GM08714 (cell line): ENCODE results near the gene FITM1.

Source experiments
- H3K4me3 ChIP-seq: fragments of 200-500 bp; sonication (Bioruptor generic); 2 replicates; pipeline ENCODE4 v1.5.1; 2014; ENCODE audit warnings: mild to moderate bottlenecking, low read length, inconsistent platforms
- ZNF274 ChIP-seq: IDR thresholded peaks from 2 replicates; pipeline ENCODE4 v1.6.1; 2012; ENCODE audit warnings: mild to moderate bottlenecking, low read depth, low read length

The FITM1 gene

GRCh38 chr14:24130380-24130716, at the start of gene FITM1:
FITM1 (plus strand) TSS chr14:24130659; CDS start chr14:24131564, 905 bp downstream.
- TF ChIP-seq ZNF274: no peak
- no peak within 1 kb of the TSS for H3K4me3 ChIP-seq

GRCh38 chr14:24080888-24081738, 49.3 kb upstream of the FITM1 start:
- no peak for TF ChIP-seq ZNF274
- peak overlapping the region; percentile 68; the same call in 1 of the 2 replicates for H3K4me3 ChIP-seq

GRCh38 chr14:24081739-24082211, 48.7 kb upstream of the FITM1 start:
- no peak overlapping the region; the same call in 1 of the 2 replicates for H3K4me3 ChIP-seq

GRCh38 chr14:24082411-24083080, 47.9 kb upstream of the FITM1 start:
- no peak overlapping the region for H3K4me3 ChIP-seq
- TF ChIP-seq ZNF274: no peak

More at GRCh38 chr14:24081739-24082211, 48.7 kb upstream of the FITM1 start:
- no peak for TF ChIP-seq ZNF274

GRCh38 chr14:24083462-24083861, 47.0 kb upstream of the FITM1 start:
- no peak for TF ChIP-seq ZNF274

GRCh38 chr14:24084440-24084839, 46.0 kb upstream of the FITM1 start:
- H3K4me3 ChIP-seq: no peak overlapping the region
- no peak for TF ChIP-seq ZNF274

More at GRCh38 chr14:24083462-24083861, 47.0 kb upstream of the FITM1 start:
- no peak overlapping the region for H3K4me3 ChIP-seq

- TF ChIP-seq ZNF274: no peak
- no peak overlapping the region for H3K4me3 ChIP-seq
Measured at GRCh38 chr14:24085215-24085614, 45.2 kb upstream of the FITM1 start.

- TF ChIP-seq ZNF274: no peak
Measured at GRCh38 chr14:24086193-24086955, 44.1 kb upstream of the FITM1 start.

GRCh38 chr14:24087004-24087403, 43.5 kb upstream of the FITM1 start:
- no peak for TF ChIP-seq ZNF274
- no peak overlapping the region for H3K4me3 ChIP-seq

More at GRCh38 chr14:24086193-24086955, 44.1 kb upstream of the FITM1 start:
- H3K4me3 ChIP-seq: no peak overlapping the region

- H3K4me3 ChIP-seq: no peak overlapping the region
- no peak for TF ChIP-seq ZNF274
Measured at GRCh38 chr14:24088095-24088494, 42.4 kb upstream of the FITM1 start.

GRCh38 chr14:24089890-24090289, 40.6 kb upstream of the FITM1 start:
- H3K4me3 ChIP-seq: no peak overlapping the region
- no peak for TF ChIP-seq ZNF274

- no peak for TF ChIP-seq ZNF274
- no peak overlapping the region for H3K4me3 ChIP-seq
Measured at GRCh38 chr14:24092110-24092504, 38.4 kb upstream of the FITM1 start.

GRCh38 chr14:24092505-24093206, 37.8 kb upstream of the FITM1 start:
- no peak for TF ChIP-seq ZNF274
- H3K4me3 ChIP-seq: no peak overlapping the region

- no peak for TF ChIP-seq ZNF274
- no peak overlapping the region; the same call in 1 of the 2 replicates for H3K4me3 ChIP-seq
Measured at GRCh38 chr14:24093207-24093900, 37.1 kb upstream of the FITM1 start.
